Measurements from ENCODE around the gene GPRC5D. TPM values are rescaled to one million over a fixed set of nuclear protein-coding genes. Genes with fewer than 3 reads are reported as not detected.

Gene GPRC5D
- total RNA-seq: not detected in 3 replicates

DNA sequence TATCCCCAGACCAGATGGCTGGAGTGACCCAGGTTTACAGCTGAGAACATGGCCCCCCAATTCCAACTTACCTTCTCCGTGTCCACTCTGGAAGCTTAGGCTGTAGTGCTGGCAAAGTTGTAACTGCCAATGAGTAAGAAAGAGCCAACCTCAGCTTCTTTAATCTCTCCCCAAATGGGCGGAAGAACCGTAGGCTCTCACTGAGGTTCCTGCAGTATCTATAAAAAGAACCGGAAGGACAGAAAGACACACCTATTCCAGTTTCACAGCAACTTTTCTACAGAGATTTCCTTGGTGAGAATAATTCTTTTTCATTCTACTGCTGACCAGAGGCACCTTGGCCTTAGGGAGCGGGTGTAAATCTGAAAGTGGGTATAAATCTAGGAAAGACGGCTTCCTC lies at the start of gene GPRC5D:
GPRC5D (minus strand) TSS at position 135 of the 400 bp plus-strand sequence. CDS start 1,786 bp downstream, outside the sequence.
- Mint-ChIP-seq H3K36me3 (peaks cover 13% of the 10 kb centered on the region), H3K9me3 (no peaks in the 10 kb centered on the region), H3K27ac (no peak within 1 kb of the TSS), H3K4me1 (peaks cover 2% of the 10 kb centered on the region), H3K27me3 (ENCODE audit: low read depth) (no peaks in the 10 kb centered on the region), H3K4me3 (no peak within 1 kb of the TSS)
- DNase-seq (ENCODE audit: low spot score in 2 of 2, unreplicated experiment in 2 of 2): no peak
- TF ChIP-seq, protein P1, sequence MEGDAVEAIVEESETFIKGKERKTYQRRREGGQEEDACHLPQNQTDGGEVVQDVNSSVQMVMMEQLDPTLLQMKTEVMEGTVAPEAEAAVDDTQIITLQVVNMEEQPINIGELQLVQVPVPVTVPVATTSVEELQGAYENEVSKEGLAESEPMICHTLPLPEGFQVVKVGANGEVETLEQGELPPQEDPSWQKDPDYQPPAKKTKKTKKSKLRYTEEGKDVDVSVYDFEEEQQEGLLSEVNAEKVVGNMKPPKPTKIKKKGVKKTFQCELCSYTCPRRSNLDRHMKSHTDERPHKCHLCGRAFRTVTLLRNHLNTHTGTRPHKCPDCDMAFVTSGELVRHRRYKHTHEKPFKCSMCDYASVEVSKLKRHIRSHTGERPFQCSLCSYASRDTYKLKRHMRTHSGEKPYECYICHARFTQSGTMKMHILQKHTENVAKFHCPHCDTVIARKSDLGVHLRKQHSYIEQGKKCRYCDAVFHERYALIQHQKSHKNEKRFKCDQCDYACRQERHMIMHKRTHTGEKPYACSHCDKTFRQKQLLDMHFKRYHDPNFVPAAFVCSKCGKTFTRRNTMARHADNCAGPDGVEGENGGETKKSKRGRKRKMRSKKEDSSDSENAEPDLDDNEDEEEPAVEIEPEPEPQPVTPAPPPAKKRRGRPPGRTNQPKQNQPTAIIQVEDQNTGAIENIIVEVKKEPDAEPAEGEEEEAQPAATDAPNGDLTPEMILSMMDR (IDR thresholded peaks at IDR 0.05; ENCODE audit: unreplicated experiment): no peak

DNA sequence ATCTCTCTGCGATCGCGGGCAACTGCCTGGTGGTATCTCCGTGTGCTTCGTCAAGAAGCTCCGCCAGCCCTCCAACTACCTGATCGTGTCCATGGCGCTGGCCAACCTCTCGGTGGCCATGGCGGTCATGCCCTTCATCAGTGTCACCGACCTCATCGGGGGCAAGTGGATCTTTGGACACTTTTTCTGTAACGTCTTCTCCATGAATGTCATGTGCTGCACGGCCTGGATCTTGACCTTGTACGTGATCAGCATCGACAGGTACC lies 49.7 kb upstream of the GPRC5D start:
- H3K27me3 Mint-ChIP-seq (ENCODE audit: low read depth): no peaks in the 10 kb centered on the region
- peak overlapping the region; percentile 82 for H3K4me3 Mint-ChIP-seq
- DNase-seq (ENCODE audit: low spot score in 2 of 2, unreplicated experiment in 2 of 2): no peak
- H3K4me1 Mint-ChIP-seq: peaks cover 52% of the 10 kb centered on the region
- H3K9me3 Mint-ChIP-seq: no peaks in the 10 kb centered on the region
- TF ChIP-seq, protein P1 (IDR thresholded peaks at IDR 0.05; ENCODE audit: unreplicated experiment): no peak
- H3K36me3 Mint-ChIP-seq: no peaks in the 10 kb centered on the region
- peak overlapping the region; percentile 82 for H3K27ac Mint-ChIP-seq

DNA sequence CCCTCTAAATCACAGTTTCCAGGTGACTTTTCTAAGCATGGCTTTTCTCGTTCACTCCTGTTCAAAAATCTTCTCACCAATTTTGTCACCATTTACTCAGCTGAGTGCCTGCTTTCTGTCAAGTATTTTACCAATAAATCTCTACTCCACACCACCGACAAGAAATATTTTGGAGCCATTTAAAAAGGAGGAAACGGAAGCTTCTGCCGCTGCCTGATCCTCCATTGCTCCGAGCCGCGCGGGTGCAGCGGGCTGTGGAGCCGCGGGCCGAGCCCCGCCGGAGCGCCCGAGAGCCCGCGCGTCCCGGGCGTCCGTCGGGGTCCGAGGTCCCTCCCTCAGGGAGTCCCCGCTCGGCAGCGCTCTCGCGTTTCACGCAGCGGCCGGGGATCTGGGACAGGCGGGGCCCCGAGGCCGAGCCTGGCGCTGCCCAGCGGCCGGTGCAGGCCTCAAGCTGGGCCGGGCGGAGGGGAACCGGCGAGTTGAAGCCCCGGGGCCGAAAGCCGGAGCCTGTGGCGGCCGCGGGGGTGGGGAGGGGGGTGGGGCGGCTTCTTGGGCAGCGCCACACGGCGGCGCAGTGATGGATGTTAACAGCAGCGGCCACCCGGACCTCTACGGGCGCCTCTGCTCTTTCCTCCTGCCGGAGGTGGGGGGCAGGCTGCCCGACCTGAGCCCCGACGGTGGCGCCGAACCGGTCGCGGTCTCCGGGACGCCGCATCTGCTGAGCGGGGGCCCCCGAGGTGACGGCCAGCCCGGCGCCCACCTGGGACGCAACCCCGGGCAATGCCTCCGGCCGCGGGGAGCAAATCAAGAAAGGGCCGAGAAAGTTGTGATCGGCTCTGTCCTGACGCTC lies 49.2 kb upstream of the GPRC5D start:
- Mint-ChIP-seq H3K27me3 (ENCODE audit: low read depth) (no peaks in the 10 kb centered on the region), H3K27ac (peak overlapping the region; percentile 91), H3K36me3 (no peaks in the 10 kb centered on the region), H3K9me3 (no peaks in the 10 kb centered on the region), H3K4me3 (peak overlapping the region; percentile 97), H3K4me1 (peaks cover 55% of the 10 kb centered on the region)
- TF ChIP-seq, protein P1 (IDR thresholded peaks at IDR 0.05; ENCODE audit: unreplicated experiment): no peak
- DNase-seq (ENCODE audit: low spot score in 2 of 2, unreplicated experiment in 2 of 2): peak; percentile 28 to 71

DNA sequence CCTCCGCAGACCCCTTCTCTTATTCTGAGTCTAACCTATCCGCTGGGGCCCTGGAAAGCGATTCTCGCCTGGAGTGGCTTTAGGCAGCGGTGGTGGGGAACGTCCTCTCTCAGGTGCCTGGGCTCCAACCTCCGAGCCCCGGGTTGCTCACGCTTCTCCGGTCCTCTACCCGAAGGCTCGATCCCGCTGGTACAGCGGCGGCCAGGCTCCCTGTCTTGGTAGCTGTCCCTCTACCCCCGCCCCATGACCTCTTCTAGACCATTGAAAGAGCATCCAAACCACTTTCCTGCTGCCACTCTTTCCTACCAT lies 48.6 kb upstream of the GPRC5D start:
- H3K4me1 Mint-ChIP-seq: peaks cover 51% of the 10 kb centered on the region

DNA sequence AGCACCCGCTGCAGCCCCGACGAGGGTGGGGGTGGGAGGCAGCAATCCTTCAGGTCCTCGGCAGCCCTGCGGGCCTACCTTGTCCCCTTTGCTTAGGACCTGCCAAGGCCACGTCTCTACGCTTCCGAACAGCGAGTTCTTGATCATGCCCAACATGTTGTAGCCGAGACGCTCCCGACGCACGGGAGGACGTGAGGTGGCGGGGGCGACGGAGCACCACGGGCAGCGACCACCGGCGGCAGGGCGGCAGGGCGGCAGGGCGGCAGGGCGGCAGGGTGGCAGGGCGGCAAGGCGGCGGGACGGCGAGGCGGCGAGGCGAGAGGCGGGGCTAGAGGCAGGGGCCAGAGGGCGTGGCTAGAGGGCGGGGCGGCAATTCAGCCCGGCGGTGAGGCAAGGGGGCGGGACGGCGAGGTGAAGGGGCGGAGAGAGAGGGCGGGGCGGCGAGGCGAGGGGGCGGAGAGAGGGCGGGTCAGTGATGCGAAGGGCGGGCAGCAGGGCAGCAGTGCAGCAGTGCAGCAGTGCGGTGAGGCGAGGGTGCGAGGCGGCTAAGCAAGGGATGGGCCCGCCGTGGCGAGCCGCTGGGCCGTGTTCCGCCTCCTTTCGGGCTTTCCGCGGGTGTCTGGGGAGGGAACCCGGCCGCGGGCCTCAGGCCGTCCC lies 48.1 kb upstream of the GPRC5D start, which contains the start of gene HEBP1:
HEBP1 (minus strand) TSS at position 307 of the 657 bp plus-strand sequence; CDS start at position 156, 151 bp downstream.
- no peaks in the 10 kb centered on the region for H3K27me3 Mint-ChIP-seq (ENCODE audit: low read depth)
- DNase-seq (ENCODE audit: low spot score in 2 of 2, unreplicated experiment in 2 of 2): peak; percentile 91 to 96
- peaks cover 51% of the 10 kb centered on the region for H3K4me1 Mint-ChIP-seq
- TF ChIP-seq, protein P1 (IDR thresholded peaks at IDR 0.05; ENCODE audit: unreplicated experiment): no peak
- peak within 1 kb of the TSS; percentile 91 for H3K27ac Mint-ChIP-seq
- H3K36me3 Mint-ChIP-seq: no peaks in the 10 kb centered on the region
- peak within 1 kb of the TSS; percentile 97 for H3K4me3 Mint-ChIP-seq
- no peaks in the 10 kb centered on the region for H3K9me3 Mint-ChIP-seq

More for the DNA sequence above, 48.6 kb upstream of the GPRC5D start:
- no peaks in the 10 kb centered on the region for H3K36me3 Mint-ChIP-seq
- peak overlapping the region; percentile 97 for H3K4me3 Mint-ChIP-seq
- H3K9me3 Mint-ChIP-seq: no peaks in the 10 kb centered on the region
- TF ChIP-seq, protein P1 (IDR thresholded peaks at IDR 0.05; ENCODE audit: unreplicated experiment): no peak
- no peak for DNase-seq (ENCODE audit: low spot score in 2 of 2, unreplicated experiment in 2 of 2)
- H3K27me3 Mint-ChIP-seq (ENCODE audit: low read depth): no peaks in the 10 kb centered on the region
- H3K27ac Mint-ChIP-seq: peak overlapping the region; percentile 91

All from mesothelial cell of epicardium (in vitro differentiated cells).